Posterior vena cava (tissue), 2 donors: ENCODE results near the gene MMP24OS. TPM values are rescaled to one million over a fixed set of nuclear protein-coding genes. Genes with fewer than 3 reads are reported as not detected.
A peak's percentile ranks its signal among the peaks of the same experiment; 100 is the strongest.

ENCODE experiments used
- DNase-seq: peaks from one replicate; pipeline ENCODE4 v3.0.0-alpha.2; 2020; ENCODE audit warnings: low spot score
- intact Hi-C, 2 donors: fragments of 100-400 bp; cut with DNase I; formaldehyde crosslinking; loops; one replicate each; pipeline versions ENCODE4 v1.14.1 to v1.14.2; 2022 to 2023
- total RNA-seq, 2 donors: library from RNA; stranded (reverse); fragmentation: NEBNext Ultra II Directional; extraction: Animal tissue kit (Norgen Biotek cat#: 25700); gene quantifications; one replicate each; pipeline ENCODE4 v1.2.1, GENCODE V29; 2021
- donor health status: DM: yes; HTN: yes; CAD: no.
- donor health status: DM: yes; HTN: yes; CAD: no.

Gene MMP24OS
- total RNA-seq, 2 donors from 2014 or later: 40.4 to 54.6 TPM

DNA sequence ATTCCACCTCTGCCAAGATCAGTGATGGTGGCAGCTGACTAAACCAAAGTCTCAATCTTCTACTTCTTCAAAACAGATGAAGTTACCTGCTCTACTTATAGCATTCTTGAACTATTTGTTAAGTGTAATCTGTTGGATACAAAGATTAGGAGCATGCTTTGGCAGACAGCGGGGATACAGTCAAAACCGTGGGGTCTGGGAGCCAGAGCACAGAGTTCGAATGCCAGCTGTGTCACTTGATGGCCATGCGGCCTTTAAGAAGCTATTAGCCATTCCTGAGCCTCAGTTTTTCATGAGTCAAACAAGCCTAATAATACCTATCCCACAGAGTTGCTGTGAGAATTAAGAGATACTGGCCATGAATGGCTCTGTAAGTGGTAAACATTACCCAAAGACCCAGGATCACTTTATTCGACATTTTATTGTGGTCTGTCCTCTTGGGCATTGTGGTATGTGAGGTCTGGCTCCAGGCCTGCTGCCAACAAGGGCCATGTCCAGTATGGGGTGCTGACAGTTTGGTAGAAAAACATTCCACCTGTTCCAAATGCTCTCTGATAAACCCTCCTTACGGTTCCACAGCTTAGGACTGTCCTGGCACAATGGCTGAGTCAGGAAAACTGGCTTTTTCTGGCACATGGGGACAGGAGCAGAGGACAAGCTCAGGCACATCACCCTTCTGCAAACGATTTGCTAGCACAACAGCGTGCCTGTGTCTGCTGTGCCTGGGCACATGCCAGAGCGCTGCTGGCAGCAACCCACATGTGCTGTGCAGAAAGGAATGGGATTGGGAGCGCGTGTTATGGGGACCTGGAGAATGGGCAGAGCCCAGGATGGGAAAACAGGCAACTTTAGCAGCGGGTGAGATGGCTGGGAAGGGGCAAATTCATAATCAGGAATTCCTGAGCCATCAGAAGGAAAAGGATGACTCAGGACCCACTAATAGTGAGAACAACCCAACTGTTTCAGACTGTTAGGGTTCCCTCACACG, 30.0 kb upstream of the MMP24OS start:
- intact Hi-C loops: loop anchor here in 1 of 2 donors (5.0 kb wide), 1 partner anchor 134 kb away; no protein-coding TSS in a partner anchor

GRCh38 chr20:35306931-35307517, 29.1 kb upstream of the MMP24OS start:
- intact Hi-C loops: loop anchor here in 1 of 2 donors (5.0 kb wide), 1 partner anchor 135 kb away; no protein-coding TSS in a partner anchor

More for the DNA sequence above, 30.0 kb upstream of the MMP24OS start:
- no peak for DNase-seq

DNA sequence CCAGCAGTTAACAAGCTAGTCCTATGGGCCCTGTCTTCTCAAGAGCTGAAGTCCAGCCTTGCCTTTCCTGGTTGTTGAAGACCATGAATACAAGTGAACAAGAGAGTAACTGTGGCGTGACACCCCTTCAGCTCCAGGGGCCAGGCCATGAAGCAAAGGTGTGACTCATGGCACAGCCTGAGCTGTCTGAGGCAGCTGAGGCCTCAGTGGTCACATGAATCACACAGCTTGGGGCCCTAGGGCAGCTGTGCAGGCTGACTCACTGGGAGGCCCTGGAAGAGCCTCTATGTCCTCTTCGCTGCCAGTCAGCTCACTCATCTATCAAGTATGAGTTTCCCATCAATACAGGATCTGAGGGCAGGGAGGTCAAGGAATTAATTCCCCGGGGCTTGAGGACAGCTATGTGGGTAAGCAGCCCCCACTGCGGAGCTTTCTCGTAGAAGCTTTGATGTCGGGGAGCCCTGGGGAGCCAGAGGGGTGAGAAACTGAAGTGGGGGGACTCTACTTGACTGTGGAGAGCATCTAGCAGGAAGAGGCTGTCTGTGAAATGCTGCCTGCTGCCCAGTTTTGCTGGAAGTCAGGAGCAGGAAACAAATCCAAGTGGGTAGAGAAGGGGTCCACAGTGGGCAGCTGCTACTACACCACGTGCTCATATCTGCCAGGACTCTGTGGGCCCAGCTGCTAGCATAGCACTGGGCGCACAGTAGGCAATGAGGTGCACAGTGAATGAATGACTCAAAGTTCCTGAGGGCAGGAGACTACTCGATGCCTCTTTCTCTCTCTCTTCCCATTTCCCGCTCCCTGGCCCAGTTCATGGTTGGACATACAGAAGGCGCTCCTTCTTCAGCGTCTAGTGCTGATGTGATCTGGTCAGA, 28.0 kb upstream of the MMP24OS start:
- DNase-seq: peak; percentile 90
- intact Hi-C loops: loop anchor here (2.0 to 5.0 kb wide), 2 partner anchors 136 to 141 kb away; no protein-coding TSS in a partner anchor

More at GRCh38 chr20:35306931-35307517, 29.1 kb upstream of the MMP24OS start:
- no peak for DNase-seq

DNA sequence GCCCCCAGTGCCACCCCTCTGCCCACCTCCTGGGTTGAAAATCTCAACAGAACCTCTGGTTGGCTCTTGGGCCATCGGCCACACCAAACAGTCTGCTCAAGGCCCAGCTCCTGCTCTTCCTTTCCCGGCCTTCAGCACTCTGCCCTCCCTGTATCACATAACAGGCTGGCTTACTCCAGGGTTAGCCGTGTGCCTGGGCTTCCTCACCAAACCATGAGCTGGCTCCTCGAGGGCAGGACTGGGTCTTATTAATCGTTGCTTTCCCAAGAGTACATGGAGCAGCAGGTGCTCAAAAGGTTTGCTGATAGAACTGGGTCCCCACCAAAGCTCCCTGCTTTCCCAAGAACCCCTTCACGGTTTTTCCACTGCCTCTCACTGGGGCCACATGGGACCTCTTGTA, 27.0 kb upstream of the MMP24OS start:
- intact Hi-C loops: loop anchor here (2.0 to 5.0 kb wide), 2 partner anchors 137 to 142 kb away; no protein-coding TSS in a partner anchor
- no peak for DNase-seq

GRCh38 chr20:35303735-35304491, 26.0 kb upstream of the MMP24OS start:
- DNase-seq: peak; percentile 90
- intact Hi-C loops: loop anchor here in 1 of 2 donors (2.0 kb wide), 1 partner anchor 143 kb away; no protein-coding TSS in a partner anchor

DNA sequence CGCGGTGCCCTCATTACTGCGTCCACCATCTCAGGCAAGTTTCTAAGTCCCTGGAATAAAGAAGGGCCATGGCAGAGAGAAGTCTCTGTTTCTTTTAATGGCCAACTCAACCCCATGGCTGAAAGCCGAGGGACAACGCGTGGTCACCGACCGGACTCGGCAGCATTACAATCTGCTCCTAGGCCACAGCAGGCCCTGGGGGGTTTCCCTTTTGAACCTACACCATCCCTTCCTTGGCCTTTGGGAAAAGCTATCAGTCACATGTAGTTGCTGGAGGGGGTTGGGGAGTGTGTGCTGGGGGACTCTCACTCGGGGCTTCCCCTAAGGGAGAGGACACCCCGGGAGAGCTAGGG, 25.4 kb upstream of the MMP24OS start:
- intact Hi-C loops: no loop called here
- DNase-seq: no peak

- DNase-seq: no peak
- intact Hi-C loops: no loop called here
Observed at GRCh38 chr20:35302421-35303335, 24.8 kb upstream of the MMP24OS start.

GRCh38 chr20:35301426-35301825, 23.5 kb upstream of the MMP24OS start:
- intact Hi-C loops: no loop called here
- no peak for DNase-seq

DNA sequence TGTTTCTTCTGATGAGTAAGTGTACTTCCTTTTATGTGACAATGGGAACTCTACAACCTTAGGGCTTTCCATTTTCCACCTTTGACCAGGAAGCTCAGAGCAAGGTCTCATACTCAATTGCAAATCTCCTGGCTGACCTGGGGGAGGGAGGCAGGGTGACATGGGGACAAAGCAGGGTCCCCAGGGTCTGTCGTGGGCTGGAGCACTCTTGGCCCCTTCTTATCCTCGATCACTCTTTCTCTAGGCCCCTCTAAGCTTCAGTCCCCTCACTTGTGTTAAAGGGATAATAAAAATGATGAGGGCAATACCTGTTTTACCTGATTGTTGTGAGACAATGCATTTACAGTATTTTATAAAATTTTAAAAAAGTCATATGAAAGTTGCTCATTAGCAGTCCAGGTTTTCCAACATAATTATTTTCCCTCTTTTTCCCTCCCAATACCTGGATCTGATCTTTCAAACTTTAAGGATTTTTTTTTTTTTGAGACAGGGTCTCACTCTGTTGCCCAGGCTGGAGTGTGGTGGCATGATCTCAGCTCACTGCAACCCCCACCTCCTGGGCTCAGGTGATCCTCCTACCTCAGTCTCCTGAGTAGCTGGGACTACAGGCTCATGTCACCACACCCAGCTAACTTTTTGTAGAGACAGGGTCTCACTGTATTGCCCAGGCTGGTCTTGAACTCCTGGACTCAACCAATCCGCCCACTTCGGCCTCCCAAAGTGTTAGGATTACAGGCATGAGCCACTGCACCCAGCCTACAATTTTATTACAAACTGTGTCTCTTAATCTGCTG, 22.7 kb upstream of the MMP24OS start:
- DNase-seq: no peak
- intact Hi-C loops: no loop called here

DNA sequence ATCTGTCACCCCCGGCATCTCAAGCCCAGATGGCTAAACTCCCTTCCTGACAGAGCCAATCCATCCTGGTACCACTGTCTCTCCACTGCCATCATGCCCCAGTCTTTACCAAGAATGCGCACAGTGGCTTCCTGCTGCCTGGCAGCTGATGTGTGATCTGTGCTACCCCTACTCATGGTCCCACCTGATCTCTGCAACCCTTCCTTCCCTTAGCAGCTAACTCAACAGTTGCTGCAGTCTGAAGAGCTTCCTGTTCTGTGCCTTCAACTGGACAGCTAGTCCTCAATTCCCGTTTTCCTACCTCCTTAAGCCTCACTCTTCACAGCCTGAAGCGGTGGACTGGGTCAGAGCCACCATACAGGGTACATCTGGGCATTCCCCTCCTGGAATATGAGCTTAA, 21.9 kb upstream of the MMP24OS start:
- intact Hi-C loops: no loop called here

GRCh38 chr20:35298264-35298663, 20.3 kb upstream of the MMP24OS start:
- intact Hi-C loops: no loop called here
- DNase-seq: peak; percentile 37

More for the DNA sequence above, 21.9 kb upstream of the MMP24OS start:
- no peak for DNase-seq

- intact Hi-C loops: no loop called here
- DNase-seq: peak; percentile 58
Observed at GRCh38 chr20:35297740-35298139, 19.8 kb upstream of the MMP24OS start.

- DNase-seq: peak; percentile 62
Observed at GRCh38 chr20:35297155-35297554, 19.2 kb upstream of the MMP24OS start.

DNA sequence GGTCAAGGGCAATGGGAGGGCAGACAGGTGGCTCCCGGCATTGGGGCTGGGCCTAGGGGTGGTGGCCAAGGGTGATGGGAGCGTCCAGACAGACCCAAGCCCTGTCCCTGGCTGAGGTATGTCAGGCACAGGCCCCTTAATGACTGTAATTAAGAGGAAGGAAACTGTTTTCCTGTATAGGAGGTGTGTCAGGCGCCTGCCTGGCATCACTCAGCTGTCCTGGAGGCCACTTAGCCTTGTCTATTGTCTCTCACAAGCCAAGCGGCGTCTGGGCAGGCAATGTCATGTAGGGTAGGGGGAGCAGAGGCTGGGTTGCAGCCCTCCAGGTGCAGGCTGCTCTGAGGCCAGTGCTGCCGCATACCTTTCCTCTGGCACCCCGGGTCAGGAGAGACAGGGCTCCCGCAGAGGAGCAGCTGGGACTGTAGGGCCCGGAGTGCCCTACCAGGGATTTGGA, 18.2 kb upstream of the MMP24OS start:
- intact Hi-C loops: no loop called here

More at GRCh38 chr20:35297155-35297554, 19.2 kb upstream of the MMP24OS start:
- intact Hi-C loops: no loop called here

DNA sequence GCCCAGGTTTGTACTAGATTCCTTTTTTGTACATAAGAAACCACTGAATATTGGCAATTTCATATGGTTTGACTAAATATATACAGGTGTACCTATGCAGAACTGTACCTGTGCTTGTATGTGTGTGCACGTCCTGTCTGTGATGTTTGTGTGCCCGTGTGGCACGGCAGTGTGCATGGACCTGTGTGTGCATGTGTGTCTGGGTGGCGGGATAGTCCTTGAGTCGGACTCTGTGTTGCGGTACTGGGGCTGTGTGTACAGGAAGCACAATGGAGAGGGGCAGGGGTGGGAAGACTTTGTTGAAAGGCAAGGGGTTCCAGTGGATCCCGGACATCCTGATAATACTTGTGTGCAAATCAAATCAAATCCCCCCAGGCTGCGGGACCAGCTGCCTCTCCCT, 17.8 kb upstream of the MMP24OS start:
- peak; percentile 26 for DNase-seq
- intact Hi-C loops: no loop called here

More for the DNA sequence above, 18.2 kb upstream of the MMP24OS start:
- peak; percentile 66 for DNase-seq

DNA sequence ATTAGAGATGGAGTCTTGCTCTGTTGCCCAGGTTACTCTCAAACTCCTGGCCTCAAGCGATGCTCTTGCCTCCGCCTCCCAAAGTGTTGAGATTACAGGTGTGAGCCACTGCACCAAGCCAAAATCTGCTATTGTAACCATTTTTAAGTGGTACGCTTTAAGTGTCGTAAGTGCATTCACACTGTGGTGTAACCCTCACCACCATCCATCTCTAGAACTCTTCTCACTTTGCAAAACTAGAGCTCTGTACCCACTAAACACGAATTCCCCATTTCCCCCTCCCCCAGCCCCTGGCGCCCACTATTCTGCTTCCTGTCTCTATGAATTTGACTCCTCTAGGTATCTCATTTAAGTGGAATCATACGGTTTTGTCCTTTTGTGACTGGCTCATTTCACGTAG, 17.1 kb upstream of the MMP24OS start:
- intact Hi-C loops: no loop called here
- no peak for DNase-seq

- intact Hi-C loops: no loop called here
- DNase-seq: no peak
Observed at GRCh38 chr20:35294293-35294685, 16.4 kb upstream of the MMP24OS start.
